NCI-H1417 (cell line): ENCODE data around the gene ZFR.
"Not testable (repeated sequence)": the region's sequence is repeated elsewhere in the genome, so short reads cannot be mapped to it uniquely, and the experiment has no call there.

Source experiments
- DNase-seq, 3 experiments: peaks; one replicate each; lab custom pipeline; 2025; lab: John Stamatoyannopoulos, UW

ZFR gene

DNA sequence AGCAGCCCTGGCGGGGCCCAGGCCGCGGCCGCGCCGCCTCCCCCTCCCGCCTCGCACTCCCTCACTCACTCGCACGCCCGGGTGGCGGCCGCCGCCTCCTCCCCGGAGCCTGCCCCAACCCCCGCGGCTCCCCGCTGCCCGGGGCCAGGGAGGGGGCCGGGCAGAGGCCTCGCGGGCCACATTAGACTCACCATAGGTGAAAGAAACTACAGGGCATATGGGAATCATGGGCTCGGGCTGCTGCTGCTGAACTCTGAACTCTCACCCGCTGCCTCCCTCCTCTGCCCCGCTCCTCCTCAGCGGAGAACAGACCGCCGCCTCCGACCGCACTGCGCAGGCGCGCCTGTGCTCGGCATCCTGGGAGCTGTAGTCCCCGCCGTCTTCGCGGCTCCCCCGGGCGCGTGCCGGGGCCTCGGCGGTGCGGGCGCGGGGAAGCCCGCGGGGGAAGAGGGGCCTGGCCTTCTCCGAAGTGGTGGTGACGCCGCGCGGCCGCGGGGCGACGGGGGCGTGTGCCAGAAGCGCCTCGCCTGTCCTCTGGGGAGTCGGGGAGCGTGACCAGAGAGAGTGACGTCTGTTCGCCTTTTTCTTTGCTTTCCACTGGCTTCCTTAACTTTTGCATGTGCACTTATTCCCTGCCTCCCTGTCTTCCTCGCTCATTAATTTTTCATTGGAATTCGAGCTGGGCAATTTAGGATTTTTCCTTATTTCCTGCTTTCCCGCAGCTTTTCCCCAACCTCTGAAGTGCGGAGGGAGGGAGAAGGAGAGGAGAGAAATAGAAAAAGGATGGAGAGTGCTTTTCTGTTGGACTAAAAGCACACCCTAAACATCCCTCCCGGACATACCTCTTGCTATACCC lies at the start of gene ZFR:
TSS of gene ZFR (minus strand) at position 310 of the 856 bp plus-strand sequence. CDS start at position 228, 82 bp downstream.
- DNase-seq, result peak; percentile 91 to 96 (median 95)

DNA sequence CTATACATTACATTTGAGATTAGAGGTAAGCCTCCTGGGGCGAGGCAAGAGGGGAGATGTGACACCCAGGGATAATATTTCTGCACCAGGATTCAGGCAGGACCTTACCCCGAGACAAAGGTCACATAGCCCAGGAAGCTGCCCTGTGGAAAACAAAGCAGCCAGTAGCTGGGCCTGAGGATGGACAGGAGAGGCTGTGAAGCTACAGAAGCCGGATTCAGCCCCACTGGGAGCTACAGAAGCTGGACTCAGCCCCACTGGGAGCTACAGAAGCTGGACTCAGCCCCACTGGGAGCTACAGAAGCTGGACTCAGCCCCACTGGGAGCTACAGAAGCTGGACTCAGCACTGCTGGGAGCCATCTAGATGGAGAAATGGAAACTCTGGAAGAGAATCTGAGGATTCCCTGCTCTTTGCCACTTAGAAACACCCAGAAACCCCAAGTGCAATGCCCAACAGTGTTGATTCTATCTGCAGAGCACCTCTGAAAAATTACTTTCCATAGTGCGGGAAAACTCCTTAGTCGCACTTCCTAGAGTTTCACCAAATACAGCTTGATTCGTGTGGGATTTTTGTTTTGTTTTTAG lies 46.5 kb upstream of the ZFR start:
- no peak for DNase-seq

DNA sequence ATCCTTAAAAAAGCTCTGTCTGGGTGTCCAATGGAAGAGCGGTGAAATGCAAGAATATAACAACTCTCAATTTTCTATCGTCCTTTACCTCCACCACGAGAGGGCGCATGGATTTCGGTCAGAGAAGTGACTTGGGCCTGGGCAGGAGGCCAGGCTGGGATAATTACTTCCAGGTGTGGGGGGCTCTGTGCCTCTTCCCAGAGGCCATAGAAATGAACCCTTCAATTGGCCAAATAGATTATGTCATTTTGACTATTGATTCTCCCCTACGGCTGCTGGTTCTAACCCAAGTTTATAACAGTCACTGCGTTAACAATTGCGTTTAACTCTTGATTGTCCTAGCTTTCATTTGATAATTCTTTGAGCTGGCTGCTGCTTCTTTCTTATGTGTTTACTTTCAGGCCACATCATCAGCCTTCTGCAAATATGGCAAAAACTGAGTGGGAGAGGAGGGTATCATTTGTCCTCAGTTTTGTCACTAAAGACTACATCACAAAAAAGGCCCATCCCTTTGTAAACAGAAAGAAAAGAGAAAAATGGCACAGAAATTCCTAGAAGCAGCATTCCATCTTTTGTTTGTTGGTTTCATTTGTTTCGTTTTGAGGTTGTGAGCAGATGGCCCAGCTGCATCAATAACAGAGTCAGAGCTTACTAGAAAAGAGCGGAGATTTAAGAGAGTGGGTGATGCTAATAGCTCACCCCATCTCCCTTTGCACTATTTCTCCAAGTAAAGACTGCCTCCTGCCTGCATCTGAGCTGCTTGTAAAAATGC lies 45.4 kb upstream of the ZFR start:
- DNase-seq, result peak; percentile 86 to 97 (median 89)

DNA sequence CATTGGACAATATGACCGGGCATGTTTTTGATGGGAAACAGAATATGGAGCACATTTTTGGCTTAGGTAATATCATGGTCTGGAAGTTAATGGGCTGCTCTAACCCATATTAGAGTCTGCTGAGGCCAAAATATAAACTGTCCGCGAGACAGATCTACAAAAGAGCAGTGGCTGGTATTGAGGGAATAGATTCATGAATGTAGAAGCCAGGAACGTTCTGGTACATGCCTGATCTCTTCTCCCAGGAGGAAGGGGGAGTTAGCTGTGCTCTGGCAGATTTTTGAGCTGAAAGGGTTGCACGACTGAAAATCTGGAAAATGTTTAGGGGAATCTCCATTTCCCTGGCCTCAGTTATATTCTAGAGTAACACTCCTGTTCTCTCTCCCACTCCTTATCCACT lies 42.9 kb upstream of the ZFR start:
- DNase-seq, result no peak

DNA sequence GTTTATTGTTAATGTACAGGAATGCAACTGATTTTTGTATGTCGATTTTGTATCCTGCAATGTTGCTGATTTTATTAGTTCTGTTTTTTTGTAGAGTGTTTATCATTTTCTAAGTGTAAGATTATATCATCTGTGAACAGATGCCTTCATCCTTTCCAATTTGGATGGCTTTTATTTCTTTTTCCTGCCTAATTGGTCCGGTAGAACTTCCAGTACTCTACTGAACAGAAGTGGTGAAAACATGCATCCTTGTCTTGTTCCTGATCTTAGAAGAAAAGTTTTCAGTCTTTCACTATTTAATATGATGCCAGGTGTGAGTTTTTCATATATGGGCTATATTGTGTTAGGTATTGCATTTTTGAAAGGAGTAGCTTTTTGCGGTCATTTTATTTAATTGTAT lies 42.5 kb upstream of the ZFR start:
- DNase-seq, result no peak

DNA sequence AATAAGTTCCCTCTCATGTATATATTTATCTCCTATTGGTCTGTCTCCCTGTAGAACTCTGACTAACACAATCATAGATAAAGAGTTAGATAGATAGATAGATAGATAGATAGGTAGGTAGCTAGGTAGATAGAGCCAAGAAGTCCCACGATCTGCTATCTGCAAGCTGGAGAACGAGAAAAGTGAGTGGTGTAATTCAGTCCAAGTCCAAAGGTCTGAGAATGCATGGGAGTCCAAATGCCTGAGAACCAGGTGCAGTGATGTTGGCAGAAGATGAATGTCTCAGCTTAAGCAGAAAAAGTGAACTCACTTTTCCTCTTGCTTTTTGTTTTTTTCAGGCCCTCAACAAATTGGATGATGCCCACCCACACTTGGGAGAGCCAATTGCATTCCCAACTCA lies 37.7 kb upstream of the ZFR start:
- DNase-seq, result no peak

DNA sequence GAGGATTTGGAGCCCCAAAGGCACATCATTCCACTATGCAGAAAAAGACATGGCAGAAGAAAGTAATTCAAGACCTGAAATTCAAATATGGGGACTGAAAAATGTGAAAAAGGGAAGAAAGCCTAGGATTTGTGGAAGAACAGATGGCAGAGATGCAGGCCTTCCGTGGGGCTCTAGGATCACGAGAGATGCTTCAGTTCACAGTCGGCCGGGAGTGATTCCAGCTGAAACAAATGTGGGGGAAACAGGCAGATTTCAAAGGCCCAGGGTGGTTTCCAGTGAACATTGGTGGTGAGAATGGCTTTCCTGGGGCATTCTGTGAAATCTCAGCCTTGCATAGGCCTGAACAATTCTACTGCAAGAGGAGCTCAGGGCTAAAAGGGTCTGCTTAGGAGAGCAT lies 34.6 kb upstream of the ZFR start:
- no peak for DNase-seq

DNA sequence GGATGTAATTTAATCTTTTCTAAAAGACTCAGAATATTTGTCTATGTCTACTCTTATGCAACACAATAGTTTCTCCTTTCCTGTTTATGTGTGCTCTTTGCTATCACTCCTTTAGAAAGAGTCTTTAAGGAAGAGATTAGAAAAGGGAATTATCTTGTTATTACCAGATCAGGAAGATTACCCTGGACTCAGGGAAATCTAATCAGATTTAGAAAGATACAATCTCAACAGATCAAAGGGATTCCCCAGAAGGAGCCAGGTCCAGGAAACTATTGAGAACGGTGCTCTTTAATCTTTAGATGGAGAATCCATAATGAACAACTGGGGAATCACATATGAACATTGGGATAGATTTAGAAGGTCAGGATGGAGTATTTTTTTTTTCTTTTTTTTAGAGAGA lies 32.4 kb upstream of the ZFR start:
- DNase-seq, result no peak

DNA sequence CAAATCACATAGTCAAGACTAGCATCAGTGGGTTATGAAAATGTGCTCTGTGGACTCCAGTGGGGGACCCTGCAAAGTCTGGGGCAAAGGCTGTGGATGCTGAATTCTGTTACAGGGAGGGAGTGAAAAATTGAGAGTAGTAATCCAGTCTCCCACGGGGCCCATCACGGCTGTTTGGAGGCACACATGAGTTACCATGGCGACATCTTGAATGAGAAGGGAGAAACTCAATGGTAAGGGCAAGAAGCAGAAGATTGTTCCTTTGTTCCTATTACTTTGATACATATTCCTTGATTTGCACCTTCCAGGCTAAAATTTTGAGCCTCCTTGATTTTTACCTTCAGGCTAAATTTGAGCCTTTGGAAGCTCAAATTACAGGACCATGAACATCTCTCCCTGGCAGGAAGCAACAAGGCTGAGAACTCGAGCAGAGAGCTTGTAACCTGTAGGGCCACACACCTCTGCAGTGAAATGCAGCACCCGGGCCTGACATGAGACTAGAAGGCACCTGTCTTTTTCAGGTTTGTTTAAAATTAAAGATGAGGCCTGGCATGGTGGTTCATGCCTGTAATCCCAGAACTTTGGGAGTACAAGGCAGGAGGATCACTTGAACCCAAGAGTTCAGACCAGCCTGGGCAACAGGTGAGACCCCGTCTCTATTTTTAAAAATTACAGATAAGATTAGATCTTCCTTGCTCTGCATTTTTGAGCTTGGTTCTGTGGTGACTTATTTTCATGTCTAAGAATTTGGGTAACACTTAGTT lies 31.0 kb upstream of the ZFR start:
- DNase-seq, result peak in 2 of 3 experiments; percentile 36 to 49

DNA sequence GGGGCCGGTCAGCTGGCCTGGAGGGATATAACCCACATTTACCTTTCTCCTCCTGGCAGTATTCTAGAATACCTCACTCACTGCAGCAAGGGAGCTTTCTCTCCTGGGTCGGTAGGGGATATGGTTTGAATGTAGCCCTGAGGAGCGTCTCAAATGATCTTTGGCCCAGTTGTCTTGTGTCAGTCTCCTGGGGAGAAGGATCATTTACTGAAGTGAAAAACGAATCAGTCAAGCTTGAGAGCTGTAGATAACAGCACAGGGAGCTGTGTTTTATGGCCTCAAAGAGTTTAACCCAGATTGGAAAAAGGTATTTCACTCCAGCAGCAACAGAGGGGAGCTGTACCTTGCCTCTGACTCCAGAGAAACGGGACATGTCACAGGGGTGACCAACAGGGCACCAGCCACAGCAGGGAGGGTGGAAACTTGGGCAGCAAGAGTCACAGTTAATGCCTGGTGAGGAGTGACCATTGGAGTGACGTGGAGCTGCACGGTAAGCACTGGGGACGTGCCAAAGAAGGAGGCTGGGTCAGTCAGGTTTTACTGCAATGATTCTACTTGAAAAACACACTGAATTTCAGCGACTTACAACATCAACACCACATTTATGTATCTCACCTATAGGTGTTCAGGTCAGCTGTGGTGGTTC lies 29.8 kb upstream of the ZFR start:
- DNase-seq, result peak in 2 of 3 experiments; percentile 30 to 32

DNA sequence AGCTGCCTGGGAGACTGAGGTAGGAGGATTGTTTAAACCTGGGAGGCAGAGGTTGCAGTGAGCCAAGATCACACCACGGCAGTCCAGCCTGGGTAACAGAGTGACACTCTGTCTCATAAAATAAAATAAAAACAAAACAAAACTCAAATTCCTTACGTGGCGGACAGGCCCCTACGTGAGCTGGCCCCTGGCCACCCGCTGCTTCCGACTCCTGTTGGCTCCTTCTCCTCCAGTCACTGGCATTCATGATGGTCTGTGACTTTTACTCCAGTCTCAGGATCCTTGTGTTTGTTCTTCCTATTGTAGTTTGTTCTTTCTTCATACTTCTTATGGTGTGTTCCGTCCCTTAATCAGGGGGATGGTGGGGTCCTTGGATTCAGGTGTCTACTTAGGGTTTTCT lies 28.5 kb upstream of the ZFR start:
- DNase-seq, result no peak

DNA sequence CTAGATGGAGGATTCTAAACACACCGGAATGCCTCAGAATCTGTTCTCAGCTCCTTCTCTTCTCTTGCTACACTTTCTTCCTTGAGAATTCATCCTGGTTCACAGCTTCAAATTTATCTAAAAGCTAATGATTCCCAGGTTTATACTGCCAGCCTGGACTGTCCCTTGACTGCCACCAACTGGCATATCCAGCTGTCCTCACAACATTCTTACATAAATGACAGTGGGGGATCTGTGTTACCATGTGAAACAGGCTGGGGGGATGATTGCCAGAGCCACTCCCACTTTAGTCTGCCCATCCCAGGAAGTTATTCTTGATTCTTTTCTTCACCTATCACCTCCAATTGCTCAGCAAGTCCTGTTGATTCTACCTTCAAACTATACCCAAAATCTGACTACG lies 27.2 kb upstream of the ZFR start:
- DNase-seq, result peak in 1 of 3 experiments; percentile 13

DNA sequence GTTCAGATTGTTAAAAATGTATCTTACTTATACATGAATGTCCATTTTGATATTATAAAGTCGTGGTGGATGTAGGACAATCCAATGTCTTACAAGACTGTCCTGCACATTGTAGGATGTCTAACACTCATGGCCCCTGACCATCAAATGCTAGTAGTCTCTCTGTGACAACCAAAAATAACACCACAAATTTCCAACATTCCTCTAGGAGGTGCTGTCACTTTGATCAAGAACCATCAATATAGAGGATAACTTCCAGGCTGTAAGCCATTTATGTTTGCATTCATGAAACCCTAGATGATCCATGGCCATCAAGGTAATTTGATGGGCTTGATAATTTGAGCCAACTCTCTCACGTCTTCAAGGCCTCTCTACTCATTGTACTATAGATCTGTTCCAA lies 20.5 kb upstream of the ZFR start:
- DNase-seq, result no peak

DNA sequence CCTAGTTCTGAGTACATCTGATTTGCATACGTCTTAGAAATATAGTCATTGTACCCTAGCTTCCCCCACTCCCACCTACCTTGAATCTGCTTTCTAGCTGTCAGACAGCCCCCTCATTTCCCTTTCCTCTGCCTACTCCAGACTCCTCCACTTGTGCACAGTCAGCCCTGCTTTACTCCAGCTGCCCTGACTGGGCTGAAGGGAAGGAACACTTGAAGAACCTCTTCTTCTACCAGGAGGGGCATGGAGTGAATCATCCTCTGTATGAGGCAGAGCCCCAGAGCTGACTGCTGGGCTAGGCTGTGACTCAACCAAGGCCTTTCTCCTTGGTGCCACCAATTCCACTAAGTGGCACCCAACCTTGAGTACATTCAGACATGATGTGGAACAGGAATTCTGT lies 18.1 kb upstream of the ZFR start:
- DNase-seq, result no peak

DNA sequence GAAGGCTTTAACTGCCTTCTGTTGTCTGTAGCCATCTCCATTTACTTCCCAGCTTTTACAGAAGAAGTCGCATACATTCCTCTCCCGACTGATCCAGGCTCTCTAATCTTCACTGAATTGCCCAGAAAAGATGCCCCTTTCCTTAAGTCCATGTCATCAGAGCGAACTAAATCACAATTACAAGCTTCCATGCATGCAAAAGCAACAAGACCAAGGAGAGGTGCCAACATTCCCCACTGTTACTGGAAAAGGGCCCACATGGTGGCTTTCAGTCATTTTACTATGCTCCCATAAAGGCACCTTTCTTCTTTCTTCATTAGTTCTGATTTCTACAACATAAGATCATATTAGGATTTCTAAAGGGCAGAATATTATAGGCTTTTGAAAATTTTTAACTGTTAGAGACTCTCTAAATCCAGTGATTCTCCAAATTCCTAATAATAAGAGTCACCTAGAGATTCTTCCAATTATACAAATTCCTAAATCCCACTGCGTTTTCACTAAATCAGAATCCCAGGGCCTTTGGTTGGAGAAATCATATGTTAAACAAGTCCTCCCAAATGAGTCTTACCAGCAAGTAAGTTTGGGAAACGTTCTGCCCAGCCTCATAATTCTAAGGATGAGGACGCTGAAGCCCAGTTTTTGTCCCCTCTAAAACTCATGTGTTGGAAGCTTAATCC lies 17.0 kb upstream of the ZFR start:
- no peak for DNase-seq

DNA sequence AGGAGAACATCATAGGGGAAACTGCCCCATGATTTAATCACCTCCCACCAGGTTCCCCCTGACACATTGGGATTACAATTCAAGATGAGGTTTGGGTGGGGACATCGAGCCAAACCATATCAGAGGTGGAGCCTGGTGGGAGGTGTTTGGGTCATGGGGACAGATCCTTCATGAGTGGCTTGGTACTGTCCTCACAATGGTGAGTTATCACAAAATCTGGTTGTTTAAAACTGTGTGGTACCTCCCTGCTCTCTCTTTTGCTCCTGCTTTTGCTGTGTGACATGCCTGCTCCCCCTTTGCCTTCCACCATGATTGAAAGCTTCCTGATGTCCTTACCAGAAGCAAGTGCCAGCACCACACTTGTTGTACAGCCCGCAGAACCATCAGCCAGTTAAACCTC lies 16.2 kb upstream of the ZFR start:
- DNase-seq, result no peak

DNA sequence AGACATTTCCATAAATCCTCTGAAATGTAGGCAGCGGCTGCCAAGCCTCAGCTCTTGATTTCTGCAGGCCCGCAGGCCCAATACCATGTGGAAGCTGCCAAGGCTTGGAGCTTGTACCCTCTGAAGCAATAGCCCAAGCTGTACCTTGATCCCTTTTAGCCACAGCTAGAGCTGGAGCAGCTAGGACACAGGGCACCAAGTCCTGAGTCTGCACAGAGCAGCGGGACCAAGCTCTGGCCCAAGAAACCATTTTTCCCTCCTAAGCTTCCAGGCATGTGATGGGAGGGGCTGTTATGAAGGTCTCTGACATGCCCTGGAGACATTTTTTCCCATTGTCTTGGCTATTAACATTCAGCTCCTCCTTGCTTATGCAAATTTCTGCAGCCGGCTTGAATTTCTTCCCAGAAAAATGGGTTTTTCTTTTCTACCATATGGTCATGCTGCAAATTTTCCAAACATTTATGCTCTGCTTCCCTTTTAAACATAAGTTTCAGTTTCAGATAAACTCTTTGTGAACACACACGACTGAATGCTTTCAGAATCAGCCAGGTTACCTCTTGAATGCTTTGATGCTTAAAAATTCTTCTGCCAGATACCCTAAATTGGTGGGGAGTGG lies 14.4 kb upstream of the ZFR start:
- no peak for DNase-seq

DNA sequence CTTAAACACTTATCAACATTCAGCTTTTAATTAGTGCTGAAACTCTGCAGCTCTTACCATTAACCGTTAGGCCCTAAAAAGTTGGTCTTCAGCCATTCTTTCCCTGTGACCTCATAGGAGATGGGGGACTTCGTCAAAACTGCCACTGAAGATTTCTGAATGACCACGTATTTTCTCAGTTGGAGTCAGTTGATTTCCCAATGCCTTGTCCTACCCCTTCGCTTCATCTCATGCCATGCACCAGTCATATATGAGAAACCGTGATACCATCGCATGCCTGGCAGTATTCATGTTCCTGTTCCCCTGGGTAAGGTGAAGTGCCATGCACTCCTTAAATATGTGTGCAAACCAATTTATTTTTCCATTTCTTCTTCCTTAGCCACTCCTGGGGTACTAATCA lies 10.8 kb upstream of the ZFR start:
- no peak for DNase-seq

DNA sequence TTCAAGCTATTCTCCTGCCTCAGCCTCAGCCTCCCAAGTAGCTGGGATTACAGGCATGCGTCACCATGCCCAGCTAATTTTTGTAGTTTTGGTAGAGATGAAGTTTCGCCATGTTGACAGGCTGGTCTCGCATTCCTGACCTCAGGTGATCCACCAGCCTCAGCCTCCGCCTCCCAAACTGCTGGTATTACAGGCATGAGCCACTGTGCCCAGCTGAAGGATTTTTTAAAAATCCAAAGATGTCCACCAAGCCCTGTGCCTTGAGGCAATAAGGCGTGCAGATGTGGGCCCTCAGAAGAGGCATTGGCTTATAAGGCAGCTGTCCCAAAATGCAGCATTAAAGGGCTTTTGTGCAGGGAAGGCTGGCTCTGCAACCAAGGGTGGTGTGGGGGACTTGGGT lies 10.3 kb upstream of the ZFR start:
- DNase-seq, result no peak

DNA sequence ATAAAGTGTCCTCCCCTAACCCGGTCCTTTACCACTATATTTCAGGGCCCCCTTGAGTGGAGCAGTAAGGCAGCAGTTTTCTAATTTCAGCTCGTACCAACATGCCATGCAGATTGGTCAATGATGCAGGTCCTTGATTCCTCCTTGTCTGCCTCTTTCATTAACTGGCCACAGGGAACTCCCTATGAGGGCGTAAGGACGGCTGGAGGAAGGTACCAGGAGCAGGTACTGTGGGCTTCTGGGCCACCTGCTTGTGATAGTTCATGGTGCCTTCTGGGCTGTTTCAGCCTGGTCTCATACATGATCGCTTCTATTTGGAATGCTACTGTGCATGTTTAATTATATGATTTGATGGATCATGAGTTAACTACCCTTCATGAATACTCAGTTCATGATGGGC lies 9.4 kb upstream of the ZFR start:
- DNase-seq, result no peak

DNA sequence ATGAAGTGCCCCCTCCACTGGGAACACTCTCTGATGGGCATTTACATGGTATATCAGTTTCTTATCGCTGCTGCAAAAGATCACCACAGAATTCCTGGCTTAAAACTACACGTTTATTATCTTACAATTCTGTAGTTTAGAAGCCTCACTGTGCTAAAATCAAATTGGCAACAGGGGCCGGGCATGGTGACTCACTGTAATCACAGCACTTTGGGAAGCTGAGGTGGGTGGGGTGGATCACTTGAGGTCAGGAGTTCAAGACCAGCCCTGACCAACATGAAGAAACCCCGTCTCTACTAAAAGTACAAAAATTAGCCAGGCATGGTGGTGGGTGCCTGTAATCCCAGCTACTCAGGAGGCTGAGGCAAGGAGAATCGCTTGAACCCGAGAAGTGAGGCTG lies 7.8 kb upstream of the ZFR start:
- DNase-seq, result not testable (repeated sequence)
